ENCODE measurements around the gene GRID2.

DNA sequence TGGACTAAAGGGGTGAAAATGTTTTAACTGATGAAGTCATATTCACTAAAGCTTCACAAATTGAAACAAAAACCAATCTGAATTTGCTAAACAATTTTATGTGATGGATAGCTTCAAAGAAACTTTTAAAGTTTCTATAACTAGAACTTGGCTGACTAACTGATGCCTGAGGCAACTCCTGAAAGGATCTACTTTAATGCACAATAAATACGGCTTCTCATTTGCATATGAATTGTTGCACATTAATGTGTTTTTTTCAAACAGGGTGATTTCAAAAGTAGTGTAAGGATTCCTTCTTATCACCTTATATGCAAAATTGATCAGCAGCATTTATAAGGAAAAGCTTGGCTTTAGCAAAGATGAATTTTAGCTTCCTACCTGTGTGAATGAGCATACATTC lies 1466.4 kb downstream of the GRID2 start:
- TF ChIP-seq, protein P1, sequence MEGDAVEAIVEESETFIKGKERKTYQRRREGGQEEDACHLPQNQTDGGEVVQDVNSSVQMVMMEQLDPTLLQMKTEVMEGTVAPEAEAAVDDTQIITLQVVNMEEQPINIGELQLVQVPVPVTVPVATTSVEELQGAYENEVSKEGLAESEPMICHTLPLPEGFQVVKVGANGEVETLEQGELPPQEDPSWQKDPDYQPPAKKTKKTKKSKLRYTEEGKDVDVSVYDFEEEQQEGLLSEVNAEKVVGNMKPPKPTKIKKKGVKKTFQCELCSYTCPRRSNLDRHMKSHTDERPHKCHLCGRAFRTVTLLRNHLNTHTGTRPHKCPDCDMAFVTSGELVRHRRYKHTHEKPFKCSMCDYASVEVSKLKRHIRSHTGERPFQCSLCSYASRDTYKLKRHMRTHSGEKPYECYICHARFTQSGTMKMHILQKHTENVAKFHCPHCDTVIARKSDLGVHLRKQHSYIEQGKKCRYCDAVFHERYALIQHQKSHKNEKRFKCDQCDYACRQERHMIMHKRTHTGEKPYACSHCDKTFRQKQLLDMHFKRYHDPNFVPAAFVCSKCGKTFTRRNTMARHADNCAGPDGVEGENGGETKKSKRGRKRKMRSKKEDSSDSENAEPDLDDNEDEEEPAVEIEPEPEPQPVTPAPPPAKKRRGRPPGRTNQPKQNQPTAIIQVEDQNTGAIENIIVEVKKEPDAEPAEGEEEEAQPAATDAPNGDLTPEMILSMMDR (IDR thresholded peaks at IDR 0.05): no peak
- no peak for TF ChIP-seq POLR2A (IDR thresholded peaks at IDR 0.05)
